Measurements from ENCODE around the gene TMBIM4. TPM values are rescaled to one million over a fixed set of nuclear protein-coding genes. Genes with fewer than 3 reads are reported as not detected.
"Not testable (repeated sequence)": the region's sequence is repeated elsewhere in the genome, so short reads cannot be mapped to it uniquely, and the experiment has no call there.

TMBIM4 gene, protein sequence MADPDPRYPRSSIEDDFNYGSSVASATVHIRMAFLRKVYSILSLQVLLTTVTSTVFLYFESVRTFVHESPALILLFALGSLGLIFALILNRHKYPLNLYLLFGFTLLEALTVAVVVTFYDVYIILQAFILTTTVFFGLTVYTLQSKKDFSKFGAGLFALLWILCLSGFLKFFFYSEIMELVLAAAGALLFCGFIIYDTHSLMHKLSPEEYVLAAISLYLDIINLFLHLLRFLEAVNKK
- total RNA-seq (10 to 100 TPM; 56.4 to 79.4 (median 64.1) TPM), polyA plus RNA-seq (100 to 1,000 TPM in 1 of 2 donors, 10 to 100 TPM in 1; 59.4 to 106 TPM)

DNA sequence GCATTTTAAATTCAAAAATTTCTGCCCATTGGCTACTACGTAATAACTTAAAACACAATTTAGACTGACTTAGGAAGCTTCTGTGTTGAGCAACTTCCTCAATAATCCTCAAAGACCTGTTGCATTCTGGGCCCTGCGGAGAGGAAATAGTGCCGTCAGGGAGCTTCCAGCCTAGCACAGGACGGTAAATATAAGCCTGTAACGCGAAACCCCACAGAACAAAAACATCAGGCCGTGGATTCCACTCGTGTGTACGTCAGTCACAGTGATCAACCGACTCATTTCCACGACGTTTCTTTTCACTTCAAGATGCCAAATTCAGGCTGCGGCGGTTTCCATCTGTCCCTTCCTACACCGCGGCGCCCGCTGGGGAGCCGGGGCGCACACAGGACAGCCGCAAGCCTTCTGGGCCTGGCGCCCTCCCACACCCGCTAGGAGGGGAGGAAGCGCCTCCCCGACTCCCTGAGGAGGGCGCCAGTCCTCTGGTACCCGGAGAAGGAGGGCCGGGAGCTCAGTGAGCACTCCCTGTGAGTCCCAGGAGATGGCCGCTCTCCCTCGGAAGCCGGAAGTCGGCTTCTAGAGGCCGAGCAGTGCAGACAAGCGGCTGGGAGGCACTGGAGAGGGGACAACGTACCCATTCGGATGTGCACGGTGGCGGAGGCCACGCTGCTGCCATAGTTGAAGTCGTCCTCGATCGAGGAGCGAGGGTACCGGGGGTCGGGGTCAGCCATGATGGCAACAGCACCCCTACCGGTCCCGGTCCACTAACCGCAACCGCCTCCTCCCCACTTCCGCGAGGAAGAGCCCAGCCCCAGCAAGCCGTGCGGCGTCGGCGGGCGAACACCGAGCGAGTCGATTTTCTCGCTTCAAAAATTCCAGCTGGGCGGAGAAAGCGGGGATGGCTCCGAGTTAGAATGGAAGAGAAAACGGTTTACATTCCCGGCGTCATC lies at the start of gene TMBIM4:
Gene TMBIM4 (minus strand): TSS at position 776 of the 950 bp plus-strand sequence. CDS start 45 bp downstream, at position 731.
- Histone ChIP-seq H3K27ac (peak within 1 kb of the TSS; percentile 85 to 100 (median 98)), H3K4me3 (peak within 1 kb of the TSS; percentile 54 to 88 (median 67)), H3K4me1 (peaks cover 0 to 10% (median 9%) of the 10 kb centered on the region in 3 donors), H3K9me3 (no peaks in the 10 kb centered on the region), H3K36me3 (no peaks in the 10 kb centered on the region), H3K27me3 (no peaks in the 10 kb centered on the region)
- TF ChIP-seq, protein P1, sequence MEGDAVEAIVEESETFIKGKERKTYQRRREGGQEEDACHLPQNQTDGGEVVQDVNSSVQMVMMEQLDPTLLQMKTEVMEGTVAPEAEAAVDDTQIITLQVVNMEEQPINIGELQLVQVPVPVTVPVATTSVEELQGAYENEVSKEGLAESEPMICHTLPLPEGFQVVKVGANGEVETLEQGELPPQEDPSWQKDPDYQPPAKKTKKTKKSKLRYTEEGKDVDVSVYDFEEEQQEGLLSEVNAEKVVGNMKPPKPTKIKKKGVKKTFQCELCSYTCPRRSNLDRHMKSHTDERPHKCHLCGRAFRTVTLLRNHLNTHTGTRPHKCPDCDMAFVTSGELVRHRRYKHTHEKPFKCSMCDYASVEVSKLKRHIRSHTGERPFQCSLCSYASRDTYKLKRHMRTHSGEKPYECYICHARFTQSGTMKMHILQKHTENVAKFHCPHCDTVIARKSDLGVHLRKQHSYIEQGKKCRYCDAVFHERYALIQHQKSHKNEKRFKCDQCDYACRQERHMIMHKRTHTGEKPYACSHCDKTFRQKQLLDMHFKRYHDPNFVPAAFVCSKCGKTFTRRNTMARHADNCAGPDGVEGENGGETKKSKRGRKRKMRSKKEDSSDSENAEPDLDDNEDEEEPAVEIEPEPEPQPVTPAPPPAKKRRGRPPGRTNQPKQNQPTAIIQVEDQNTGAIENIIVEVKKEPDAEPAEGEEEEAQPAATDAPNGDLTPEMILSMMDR (IDR thresholded peaks at IDR 0.05): peak; percentile 21 to 56 (median 26)
- peak; percentile 95 to 98 (median 96) for ATAC-seq
- intact Hi-C loops (cut with DNase I): no loop called here
- WGBS, 2 donors: 0 to 1% methylated on average over 67 of the region's 67 CpGs
- peak; percentile 82 to 91 (median 86) for DNase-seq
- no peak for FAIRE-seq

DNA sequence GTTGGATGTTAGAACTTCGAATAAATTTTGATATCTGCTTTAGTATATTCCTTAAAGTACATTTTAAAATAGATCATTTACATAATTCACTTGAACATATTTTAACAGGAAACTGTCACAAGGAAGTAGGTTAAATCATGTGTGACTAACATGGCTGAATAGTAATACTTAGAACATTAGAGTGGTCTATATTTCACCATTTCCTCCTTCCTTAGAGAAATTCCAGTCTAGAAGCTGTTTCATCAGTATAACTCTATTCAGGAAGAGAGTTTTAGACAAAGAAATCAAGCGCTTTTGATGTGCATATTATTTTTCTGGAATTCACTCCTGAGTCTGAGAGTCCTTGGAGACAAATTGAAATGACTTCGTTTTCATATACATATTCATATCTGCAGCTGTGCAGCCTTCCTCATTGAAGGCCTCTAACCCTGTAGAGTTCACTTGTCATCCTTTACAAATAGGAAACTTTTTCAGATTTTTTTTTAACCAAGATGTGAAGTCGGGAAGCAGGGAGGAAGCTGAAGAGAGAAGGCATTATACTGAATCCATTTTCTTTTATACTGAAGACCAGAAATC lies 47.6 kb upstream of the TMBIM4 start:
- Histone ChIP-seq H3K9me3 (no peaks in the 10 kb centered on the region), H3K4me1 (no peaks in the 10 kb centered on the region), H3K27ac (no peak overlapping the region), H3K4me3 (no peak overlapping the region), H3K36me3 (no peaks in the 10 kb centered on the region), H3K27me3 (no peaks in the 10 kb centered on the region)
- intact Hi-C loops (cut with DNase I): no loop called here
- DNase-seq (no peak), FAIRE-seq (no peak), ATAC-seq (no peak)
- TF ChIP-seq, protein P1 (IDR thresholded peaks at IDR 0.05): no peak
- WGBS, 2 donors: 54 to 58% methylated on average over 4 of the region's 4 CpGs

DNA sequence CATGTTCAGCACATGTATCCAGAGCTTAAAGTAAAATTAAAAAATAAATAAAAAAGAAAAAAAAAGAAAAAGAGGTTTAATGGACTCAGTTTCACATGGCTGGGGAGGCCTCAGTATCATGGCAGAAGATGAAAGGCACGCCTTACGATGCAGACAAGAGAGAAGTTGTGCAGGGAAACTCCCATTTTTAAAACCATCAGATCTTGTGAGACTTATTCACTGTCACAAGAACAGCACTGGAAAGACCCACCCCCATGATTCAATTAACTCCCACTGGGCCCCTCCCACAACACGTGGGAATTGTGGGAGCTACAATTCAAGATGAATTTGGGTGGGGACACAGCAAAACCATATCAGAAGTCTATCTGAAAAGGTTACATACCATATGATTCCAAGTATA lies 43.2 kb upstream of the TMBIM4 start:
- intact Hi-C loops (cut with DNase I); H3K27ac ChIP-seq; H3K36me3 ChIP-seq; FAIRE-seq; H3K9me3 ChIP-seq; DNase-seq; ATAC-seq; H3K4me3 ChIP-seq; H3K4me1 ChIP-seq; H3K27me3 ChIP-seq: not testable (repeated sequence)
- 76 to 79% methylated on average over 3 of the region's 3 CpGs for WGBS, 2 donors

DNA sequence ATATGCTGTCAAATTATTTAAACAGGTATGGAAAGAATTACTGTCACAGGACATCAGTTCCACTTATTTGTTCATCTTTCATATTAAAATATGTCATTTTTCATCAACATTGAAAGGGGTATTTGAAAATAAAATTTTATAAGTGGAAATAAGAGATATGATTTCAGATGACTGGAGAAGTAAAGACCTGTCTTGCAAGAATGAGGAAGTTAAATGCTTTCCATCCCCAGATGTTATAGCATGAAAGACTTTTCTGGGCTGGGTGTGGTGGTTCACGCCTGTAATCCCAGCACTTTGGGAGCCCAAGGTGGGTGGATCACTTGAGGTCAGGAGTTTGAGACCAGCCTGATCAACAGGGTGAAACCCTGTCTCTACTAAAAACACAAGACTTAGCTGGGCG lies 41.8 kb upstream of the TMBIM4 start:
- H3K36me3 ChIP-seq; H3K27me3 ChIP-seq; FAIRE-seq; H3K9me3 ChIP-seq; ATAC-seq; DNase-seq; H3K27ac ChIP-seq; intact Hi-C loops (cut with DNase I); H3K4me3 ChIP-seq; H3K4me1 ChIP-seq: not testable (repeated sequence)
- WGBS, 2 donors: 73 to 82% methylated on average over 2 of the region's 2 CpGs

DNA sequence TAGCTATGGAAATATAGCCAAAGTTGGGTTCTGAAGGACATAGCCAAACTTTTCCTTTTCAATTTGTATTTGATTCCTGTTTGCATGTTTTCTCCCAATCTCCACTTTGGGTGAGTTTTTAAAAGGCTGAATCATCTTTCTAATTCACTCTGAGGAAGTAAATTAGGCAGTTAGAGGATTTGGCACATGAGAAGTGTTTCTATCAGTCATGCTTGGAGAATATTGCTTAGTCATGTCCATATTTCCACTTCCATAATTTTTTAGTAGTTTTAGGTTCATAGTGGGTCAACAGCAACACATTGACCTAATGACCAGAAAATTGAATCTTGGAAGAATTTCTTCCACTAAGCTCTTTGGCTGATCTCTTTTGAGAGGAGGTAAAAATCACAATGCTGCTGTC lies 41.0 kb upstream of the TMBIM4 start:
- Histone ChIP-seq H3K27me3 (no peaks in the 10 kb centered on the region), H3K36me3 (no peaks in the 10 kb centered on the region), H3K9me3 (no peaks in the 10 kb centered on the region), H3K4me3 (no peak overlapping the region), H3K4me1 (no peaks in the 10 kb centered on the region), H3K27ac (no peak overlapping the region)
- FAIRE-seq (no peak), DNase-seq (no peak), ATAC-seq (no peak)
- TF ChIP-seq, protein P1 (IDR thresholded peaks at IDR 0.05): no peak
- intact Hi-C loops (cut with DNase I): no loop called here

Data from pancreas (tissue), 10 donors.